GM19193 (cell line): ENCODE measurements around the gene KMO.

Source experiments
- POLR2A ChIP-seq: IDR thresholded peaks from 4 replicates; pipeline ENCODE4 v1.6.1; 2011; ENCODE audit not compliant: insufficient read depth, insufficient read length; ENCODE audit errors: extremely low read depth

KMO gene

GRCh38 chr1:241532162-241532531 lies at the start of gene KMO:
KMO (plus strand) TSS chr1:241532378; CDS start chr1:241532445, 67 bp downstream.
- TF ChIP-seq POLR2A, result no peak

DNA sequence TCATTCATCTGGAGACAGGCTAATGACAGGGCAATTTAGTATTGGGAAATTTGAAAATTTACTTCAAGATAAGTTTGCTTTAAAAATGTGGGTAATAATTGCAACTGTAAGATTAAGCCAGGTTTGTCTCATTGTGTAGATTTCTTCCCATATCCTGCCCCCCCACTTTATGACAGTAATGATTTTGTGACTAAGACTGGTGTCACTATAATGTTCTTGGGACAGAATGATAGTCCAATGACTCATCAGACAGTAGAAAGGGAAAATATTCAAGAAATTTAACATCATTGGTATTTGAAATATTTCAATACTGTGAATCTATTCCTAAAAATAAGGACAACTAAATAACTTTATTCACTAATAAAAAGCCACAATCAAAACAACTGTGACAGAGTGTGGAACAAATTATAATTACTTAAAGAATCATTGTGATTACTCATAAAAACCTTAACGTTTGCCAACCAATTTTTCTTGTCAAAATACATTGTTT lies 49.4 kb upstream of the KMO start:
- no peak for TF ChIP-seq POLR2A

DNA sequence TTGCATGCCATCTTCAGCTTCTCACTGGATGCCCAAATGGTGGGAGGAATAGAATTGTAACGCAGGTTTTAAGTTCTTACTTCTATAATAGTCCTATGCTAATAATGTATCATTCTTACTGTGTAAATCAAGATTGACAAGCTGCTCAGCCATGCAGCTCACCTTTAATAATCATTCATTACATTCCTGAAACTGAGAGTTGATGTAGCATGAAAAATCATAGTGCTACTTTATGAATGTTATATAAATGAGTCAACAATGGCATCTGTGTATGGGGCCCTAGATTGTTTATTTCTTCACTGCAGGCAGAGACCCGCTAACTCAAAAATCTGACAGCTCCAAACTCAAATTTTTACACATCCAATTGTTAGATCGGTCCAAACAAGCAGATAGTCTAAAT lies 47.0 kb upstream of the KMO start:
- no peak for TF ChIP-seq POLR2A

GRCh38 chr1:241485554-241485992 lies 46.6 kb upstream of the KMO start:
- no peak for TF ChIP-seq POLR2A

GRCh38 chr1:241488739-241489138 lies 43.4 kb upstream of the KMO start:
- no peak for TF ChIP-seq POLR2A

GRCh38 chr1:241495741-241496140 lies 36.4 kb upstream of the KMO start:
- no peak for TF ChIP-seq POLR2A

GRCh38 chr1:241499910-241500309 lies 32.3 kb upstream of the KMO start:
- TF ChIP-seq POLR2A, result no peak

DNA sequence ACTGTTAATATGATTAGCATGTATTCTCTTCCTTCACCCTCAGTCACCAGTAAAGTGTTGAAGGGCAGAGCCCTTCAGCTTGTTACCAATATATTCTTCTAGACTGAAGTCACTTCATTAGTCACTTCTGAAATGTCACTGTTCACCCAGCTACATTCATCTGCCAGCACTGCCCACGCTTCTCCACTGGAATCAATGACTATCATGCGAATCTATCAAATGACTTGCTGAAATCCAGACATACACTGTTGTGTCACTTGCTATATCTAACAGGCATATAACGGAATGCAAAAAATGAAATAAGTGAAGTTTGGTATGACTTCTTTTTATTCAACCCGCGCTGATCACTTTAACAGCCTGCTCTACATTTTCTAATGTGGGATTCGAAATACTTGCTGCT lies 28.7 kb upstream of the KMO start:
- TF ChIP-seq POLR2A, result no peak

DNA sequence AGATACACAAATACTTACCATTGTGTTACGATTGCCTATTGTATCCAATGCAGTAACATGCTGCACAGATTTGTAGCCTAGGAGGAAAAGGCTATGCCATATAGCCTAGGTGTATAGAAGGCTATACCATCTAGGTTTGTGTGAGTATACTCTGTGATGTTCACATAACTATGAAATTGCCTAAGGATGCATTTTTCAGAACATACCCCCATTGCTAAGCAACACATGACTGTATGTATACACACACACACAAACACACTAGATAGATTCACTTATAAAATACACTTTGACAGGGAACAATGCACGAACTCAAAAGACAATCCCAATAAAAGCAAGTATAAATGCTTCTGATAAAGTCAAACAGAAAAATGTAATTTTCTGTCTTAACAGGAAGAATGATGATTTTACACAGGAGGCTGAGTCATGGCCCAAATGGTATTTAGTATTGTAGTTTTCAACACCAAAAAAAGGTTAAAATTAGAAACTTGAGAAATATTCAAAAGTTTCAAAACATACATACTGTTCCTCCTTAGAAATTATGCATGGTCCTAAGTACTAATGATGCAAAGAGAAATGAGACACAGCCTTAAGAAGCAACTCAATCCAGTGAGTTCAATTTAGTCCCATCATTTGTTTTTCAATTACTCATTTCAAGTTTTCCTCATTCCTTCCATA lies 24.9 kb upstream of the KMO start:
- TF ChIP-seq POLR2A, result no peak

- TF ChIP-seq POLR2A, result no peak
These were observed 18.8 kb upstream of the KMO start for GRCh38 chr1:241513378-241513777.

GRCh38 chr1:241518476-241519307 lies 13.5 kb upstream of the KMO start:
- no peak for TF ChIP-seq POLR2A

DNA sequence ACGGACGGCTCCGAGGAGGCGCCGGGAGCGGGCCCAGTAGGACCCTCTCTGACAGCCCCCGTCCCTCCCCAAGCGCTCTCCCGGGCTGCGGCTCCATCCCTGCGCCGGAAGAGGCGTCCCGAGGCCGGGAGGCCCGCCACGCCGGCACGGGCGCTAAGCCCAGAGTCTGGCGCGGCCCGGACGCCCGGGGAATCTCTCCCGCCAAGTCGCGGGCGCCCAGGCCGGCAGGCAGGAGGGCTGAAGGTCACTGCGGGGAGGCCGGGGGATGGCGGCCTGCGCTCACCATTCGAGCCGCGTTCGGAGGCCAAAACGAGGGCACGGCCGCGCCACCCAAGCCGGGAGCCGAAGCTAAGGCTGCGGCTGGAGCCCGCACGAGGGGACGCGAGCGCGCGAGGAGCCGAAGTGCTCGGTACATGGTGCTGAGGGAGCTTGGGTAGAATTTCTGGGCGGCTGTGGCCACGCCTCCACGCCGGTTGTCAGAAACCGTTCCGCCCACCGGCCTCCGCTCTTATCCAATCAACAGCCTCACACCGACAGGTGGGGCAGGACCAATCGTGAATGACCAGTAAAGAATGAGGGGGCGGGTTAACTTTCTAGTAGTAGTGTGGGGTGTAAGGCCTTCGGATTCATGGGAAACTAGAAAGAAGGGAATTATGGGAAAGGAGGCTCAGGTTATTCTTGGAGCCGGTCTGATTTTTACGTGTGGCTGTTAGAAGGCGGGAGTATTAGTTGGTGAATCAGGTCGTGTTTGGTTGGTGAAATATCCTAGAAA lies 12.7 kb upstream of the KMO start, which contains the start of gene FH:
Gene FH, minus strand, starts transcription at position 448 of the 772 bp plus-strand sequence. Its CDS starts 33 bp downstream, at position 415.
- peak; percentile 96 for TF ChIP-seq POLR2A

DNA sequence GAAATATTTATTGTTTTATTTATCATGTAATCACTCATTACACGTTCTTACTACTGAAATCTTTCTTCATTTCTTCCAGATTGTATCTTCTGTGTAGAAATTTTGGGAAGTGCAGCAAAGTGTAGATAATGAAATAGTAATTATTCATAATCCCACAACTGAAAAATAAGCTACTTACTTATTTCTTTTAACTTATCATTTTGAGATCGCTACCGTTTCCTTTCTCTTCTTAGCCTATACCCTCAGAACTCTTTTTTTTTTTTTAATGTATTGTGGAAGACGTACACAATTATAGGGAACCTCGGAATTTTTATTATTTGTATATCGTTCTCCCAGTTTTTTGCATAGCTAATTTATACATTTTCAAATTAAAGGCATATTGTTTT lies 12.1 kb upstream of the KMO start:
- no peak for TF ChIP-seq POLR2A

GRCh38 chr1:241521718-241522117 lies 10.5 kb upstream of the KMO start:
- no peak for TF ChIP-seq POLR2A

- no peak for TF ChIP-seq POLR2A
These were observed 7.2 kb upstream of the KMO start for GRCh38 chr1:241525026-241525425.
